ENCODE data around the gene ADGRA1. TPM values are rescaled to one million over a fixed set of nuclear protein-coding genes. Genes with fewer than 3 reads are reported as not detected.
A peak's percentile ranks its signal among the peaks of the same experiment; 100 is the strongest.

Gene ADGRA1
- total RNA-seq, 2 experiments from 2014 or later = not detected

DNA sequence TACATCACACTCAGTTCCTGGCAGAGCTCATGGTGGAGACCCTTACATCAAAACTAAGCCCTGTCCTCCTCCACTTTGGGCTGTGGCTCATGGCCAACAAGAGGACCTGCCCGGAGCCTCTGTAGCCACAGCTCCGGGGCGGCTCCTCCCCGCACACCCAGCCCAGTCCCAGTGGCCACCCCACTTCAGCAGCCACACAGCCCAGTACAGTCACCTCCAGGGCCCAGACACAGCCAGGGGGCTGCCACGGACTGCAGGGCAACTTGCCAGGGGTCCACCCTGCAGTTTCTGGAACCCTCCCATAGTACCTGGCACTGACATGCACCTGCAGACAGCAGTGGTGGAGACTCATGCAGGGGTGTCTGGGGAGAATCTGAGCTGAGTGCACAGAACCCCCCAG lies 11.8 kb downstream of the ADGRA1 start:
- no peaks in the 10 kb centered on the region for H3K4me1 Mint-ChIP-seq
- no peak for DNase-seq
- H3K36me3 Mint-ChIP-seq = no peaks in the 10 kb centered on the region
- no peaks in the 10 kb centered on the region for H3K9me3 Mint-ChIP-seq (ENCODE audit: low read depth)
- H3K27me3 Mint-ChIP-seq = peaks cover 4% of the 10 kb centered on the region
- no peak for ATAC-seq
- CTCF ChIA-PET = interaction anchor here (1.4 kb wide), 1 partner anchor 444 kb away, joined by 4 read pairs; no protein-coding TSS in a partner anchor
- no peak overlapping the region for H3K4me3 Mint-ChIP-seq
- no peak overlapping the region for H3K27ac Mint-ChIP-seq

DNA sequence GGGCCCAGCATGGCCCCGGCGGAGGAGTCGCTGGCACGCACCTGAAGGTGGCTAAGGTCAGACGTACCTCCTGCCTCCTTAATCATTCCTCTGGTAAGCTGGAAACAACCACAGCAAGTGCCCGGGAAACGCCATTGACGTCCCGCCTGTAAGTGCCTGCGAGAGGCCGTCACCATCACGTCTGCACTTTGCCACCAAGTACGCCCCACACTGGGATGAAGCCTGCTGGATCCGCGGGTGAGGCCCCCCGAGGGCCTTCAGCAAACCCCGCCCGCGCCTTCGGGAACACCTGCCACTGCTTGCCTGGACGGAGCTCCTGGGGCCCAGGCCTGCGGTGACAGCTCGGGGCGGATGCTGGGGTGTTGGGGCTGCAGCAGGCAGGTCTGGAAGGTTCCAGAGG lies 12.5 kb downstream of the ADGRA1 start:
- Mint-ChIP-seq H3K4me1 (no peaks in the 10 kb centered on the region), H3K4me3 (no peak overlapping the region), H3K9me3 (ENCODE audit: low read depth) (no peaks in the 10 kb centered on the region), H3K27me3 (peaks cover 4% of the 10 kb centered on the region), H3K36me3 (no peaks in the 10 kb centered on the region), H3K27ac (no peak overlapping the region)
- DNase-seq = no peak
- no peak for ATAC-seq
- CTCF ChIA-PET = interaction anchor here (1.4 kb wide), 1 partner anchor 445 kb away, joined by 4 read pairs; no protein-coding TSS in a partner anchor

DNA sequence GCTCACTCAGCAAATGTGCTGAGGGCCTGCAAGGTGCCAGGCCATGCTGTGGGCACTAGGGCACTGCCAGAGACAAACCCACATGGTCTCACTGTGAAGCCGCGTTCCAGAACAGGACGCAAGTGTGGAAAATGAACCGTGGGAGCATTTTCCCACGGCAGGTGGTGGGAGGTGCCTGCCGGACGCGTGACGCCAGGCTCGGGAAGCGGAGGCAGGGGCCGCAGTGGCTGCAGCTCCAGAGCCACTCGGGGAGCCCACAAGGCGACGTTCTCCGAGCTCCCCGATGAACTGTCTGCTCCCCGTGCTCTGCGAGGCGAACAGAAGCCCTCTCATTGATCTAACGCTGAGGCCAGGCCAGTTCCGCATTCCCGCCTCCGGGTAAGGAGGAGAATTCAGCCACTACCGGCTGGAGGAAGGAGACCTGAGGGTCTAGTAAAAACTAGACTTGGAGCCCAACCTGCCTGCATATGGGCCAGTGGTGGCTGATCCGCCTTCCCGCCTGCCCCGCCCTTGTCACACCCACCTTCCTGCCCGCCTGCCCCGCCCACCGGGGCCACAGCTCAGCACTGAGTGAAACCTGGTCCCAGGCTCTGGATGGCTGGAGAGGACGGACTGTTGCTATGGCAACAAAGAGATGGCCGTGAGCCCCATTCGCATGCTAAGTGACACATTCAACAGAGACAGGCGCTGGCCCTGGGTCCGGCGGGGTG lies 13.1 kb downstream of the ADGRA1 start:
- no peaks in the 10 kb centered on the region for H3K9me3 Mint-ChIP-seq (ENCODE audit: low read depth)
- DNase-seq (peak; percentile 50), ATAC-seq (no peak)
- no peak overlapping the region for H3K4me3 Mint-ChIP-seq
- no peaks in the 10 kb centered on the region for H3K4me1 Mint-ChIP-seq
- H3K27me3 Mint-ChIP-seq = peaks cover 4% of the 10 kb centered on the region
- H3K36me3 Mint-ChIP-seq = no peaks in the 10 kb centered on the region
- H3K27ac Mint-ChIP-seq = no peak overlapping the region
- CTCF ChIA-PET = interaction anchor here (1.4 kb wide), 1 partner anchor 446 kb away, joined by 4 read pairs; no protein-coding TSS in a partner anchor

DNA sequence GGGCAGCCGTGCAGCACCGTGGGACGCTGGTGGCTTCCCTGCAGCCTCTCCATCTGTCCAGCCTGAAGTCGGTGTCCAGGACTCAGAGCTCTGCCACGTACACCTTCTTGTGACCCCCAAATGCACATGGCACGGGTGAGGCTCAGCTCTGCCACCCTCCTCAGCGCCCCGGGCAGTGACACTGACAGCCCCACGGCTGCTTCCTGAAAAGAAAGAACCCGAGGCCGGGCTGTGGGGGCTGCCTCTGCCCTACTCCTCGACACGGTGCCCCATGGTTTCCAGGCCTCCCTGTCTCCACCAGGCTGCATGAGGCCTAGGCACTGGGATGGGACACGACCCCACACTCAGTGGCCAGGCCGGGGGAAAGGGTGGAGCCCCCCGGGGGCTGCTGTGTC lies 13.7 kb downstream of the ADGRA1 start:
- no peaks in the 10 kb centered on the region for H3K4me1 Mint-ChIP-seq
- no peaks in the 10 kb centered on the region for H3K36me3 Mint-ChIP-seq
- H3K4me3 Mint-ChIP-seq = no peak overlapping the region
- ATAC-seq = no peak
- H3K27ac Mint-ChIP-seq = no peak overlapping the region
- H3K27me3 Mint-ChIP-seq = peaks cover 4% of the 10 kb centered on the region
- H3K9me3 Mint-ChIP-seq (ENCODE audit: low read depth) = no peaks in the 10 kb centered on the region
- no peak for DNase-seq
- CTCF ChIA-PET = no interaction called here

DNA sequence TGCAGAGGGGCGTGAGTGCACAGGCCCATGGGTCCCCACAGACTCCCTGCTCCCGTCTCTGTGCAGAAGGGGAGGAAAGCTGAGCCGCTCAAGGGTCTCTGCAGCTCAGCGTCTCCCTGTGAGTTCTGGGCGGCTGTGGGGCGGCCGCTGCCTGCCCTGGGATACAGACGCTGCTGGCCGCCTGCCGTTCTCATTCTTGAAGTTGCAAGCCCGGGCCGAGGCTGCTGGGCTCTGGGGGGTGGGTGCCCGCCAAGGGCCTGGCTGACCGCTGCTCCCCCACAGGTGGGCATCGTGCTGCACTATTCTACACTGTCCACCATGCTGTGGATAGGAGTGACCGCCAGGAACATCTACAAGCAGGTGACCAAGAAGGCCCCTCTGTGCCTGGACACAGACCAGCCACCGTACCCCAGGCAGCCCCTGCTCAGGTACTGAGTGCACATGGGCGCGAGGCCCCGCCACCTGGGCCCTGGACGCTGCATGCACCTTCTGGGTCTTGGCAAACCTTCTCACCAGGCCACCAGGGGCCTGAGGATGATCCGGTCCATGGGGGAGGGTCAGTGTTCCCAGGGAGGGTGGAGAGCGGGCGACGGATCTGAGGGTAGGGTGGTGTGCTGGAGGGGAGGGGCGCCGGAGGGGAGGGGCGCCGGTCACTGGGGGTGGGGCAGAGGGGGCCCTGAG lies 14.8 kb downstream of the ADGRA1 start:
- H3K27ac Mint-ChIP-seq = no peak overlapping the region
- H3K27me3 Mint-ChIP-seq = peaks cover 4% of the 10 kb centered on the region
- H3K36me3 Mint-ChIP-seq = peaks cover 4% of the 10 kb centered on the region
- no peaks in the 10 kb centered on the region for H3K4me1 Mint-ChIP-seq
- CTCF ChIA-PET = no interaction called here
- H3K9me3 Mint-ChIP-seq (ENCODE audit: low read depth) = peaks cover 9% of the 10 kb centered on the region
- DNase-seq (no peak), ATAC-seq (no peak)
- H3K4me3 Mint-ChIP-seq = no peak overlapping the region

DNA sequence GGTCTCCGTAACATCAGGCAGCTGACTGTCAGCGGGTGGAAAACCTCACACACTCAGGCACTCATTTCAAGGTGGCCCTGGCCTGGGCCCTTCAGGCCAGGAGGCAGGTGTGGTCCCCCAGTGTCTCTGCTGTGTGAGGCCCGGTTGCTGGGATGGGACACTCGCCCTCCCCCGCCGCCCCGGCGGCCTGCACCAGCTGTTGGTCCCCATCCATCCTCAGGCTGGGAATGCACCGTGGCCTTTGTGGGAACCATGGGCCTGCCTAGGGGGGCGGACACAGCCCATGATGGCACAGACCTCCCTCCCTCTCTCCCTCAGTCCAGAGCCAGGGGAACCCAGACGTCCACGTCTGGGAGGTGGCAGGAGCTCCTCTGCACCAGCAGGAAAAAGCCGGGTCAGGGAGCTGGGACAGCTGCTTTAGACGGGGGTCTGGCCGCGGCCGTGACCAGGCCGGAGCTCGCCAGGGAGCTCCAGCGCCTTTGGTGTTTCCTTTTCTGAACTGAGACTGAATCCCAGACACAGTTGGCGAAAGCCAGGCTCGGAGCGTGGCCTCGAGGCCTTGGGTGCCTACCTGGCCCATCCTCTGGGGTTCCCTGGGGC lies 15.7 kb downstream of the ADGRA1 start:
- Mint-ChIP-seq H3K27ac (no peak overlapping the region), H3K36me3 (peaks cover 5% of the 10 kb centered on the region), H3K4me1 (no peaks in the 10 kb centered on the region), H3K4me3 (no peak overlapping the region), H3K27me3 (peaks cover 4% of the 10 kb centered on the region), H3K9me3 (ENCODE audit: low read depth) (peaks cover 12% of the 10 kb centered on the region)
- CTCF ChIA-PET = no interaction called here
- no peak for DNase-seq
- ATAC-seq = no peak

DNA sequence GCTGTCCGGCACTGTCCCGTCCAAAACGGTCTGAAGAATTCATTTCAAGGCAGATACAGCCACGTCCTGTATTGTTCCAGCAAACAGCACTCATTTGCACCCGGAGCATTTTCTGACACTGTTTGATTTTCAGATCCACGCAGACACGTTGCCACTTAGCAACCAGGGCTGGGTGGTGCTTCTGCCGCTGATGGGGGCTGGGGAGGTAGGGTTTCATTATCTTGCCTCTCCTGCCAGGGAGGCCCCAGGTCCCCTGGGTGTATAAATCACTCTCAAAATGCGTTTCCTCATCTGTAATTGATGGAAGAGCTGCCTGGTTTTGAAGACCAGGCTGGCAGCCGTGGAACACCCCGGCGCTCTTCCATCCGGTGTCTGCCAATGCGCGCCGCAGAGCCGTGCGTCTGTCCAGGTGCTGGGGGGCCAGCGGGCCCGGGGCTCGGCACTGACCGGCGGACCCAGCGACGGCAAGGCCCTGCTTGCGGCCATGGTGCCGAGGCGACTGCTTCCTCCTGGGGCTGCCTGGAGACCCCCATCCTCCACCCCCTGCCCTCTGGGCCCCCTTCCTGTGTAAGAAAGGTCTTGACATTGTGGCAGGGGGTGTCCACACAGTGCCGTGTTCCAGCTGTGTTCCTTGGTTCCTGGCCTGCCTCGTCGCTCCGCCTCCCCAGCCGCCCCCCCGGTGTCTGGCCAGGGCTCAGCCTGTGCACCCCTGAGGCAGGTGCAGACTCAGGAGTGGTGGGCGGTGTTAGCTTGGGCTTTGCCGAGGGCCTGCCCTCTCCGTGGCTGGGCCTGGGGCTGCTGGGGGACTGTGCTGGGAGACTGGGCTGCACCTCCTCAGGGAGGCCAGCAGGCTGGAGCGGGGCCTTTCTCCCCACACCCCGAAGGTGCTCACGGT lies 16.6 kb downstream of the ADGRA1 start:
- ATAC-seq = no peak
- Mint-ChIP-seq H3K4me3 (no peak overlapping the region), H3K36me3 (peaks cover 5% of the 10 kb centered on the region), H3K4me1 (no peaks in the 10 kb centered on the region), H3K9me3 (ENCODE audit: low read depth) (peaks cover 12% of the 10 kb centered on the region), H3K27me3 (peaks cover 4% of the 10 kb centered on the region), H3K27ac (no peak overlapping the region)
- CTCF ChIA-PET = no interaction called here
- no peak for DNase-seq

DNA sequence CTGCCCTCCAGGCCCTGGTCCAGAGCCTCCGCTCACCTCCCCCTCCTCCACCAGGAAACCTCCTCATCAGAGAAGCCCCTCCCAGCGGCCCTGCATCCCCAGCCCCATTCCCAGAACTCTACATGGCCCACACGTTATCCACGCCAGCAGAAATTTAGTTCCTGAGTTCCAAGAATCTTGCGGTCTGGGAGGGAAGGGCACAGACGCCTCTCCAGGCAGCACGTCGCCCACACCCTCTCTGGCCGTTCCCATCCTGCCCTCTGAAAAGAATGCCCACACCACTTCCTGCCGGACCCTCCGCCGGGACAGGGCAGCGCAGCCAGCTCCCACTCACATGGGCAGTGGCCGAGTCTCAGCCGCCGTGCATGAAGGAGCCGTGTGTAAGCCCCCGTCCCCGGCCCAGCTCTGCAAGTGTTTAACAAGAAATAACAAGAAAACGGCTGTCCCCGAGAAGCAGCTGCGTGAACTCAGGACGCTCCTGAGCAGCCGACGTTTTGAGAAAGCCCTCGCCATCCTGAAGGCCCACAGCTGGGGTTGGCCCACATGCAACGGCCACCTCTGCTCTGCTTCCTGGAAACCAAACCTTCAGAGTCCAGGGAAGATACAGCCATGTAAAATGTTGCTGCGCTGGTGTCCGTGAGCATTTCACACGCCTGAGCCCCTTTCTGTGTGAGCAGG lies 17.4 kb downstream of the ADGRA1 start:
- CTCF ChIA-PET = no interaction called here
- H3K4me3 Mint-ChIP-seq = no peak overlapping the region
- peaks cover 5% of the 10 kb centered on the region for H3K36me3 Mint-ChIP-seq
- H3K27ac Mint-ChIP-seq = no peak overlapping the region
- DNase-seq = no peak
- no peaks in the 10 kb centered on the region for H3K4me1 Mint-ChIP-seq
- no peak for ATAC-seq
- peaks cover 12% of the 10 kb centered on the region for H3K9me3 Mint-ChIP-seq (ENCODE audit: low read depth)
- H3K27me3 Mint-ChIP-seq = peaks cover 4% of the 10 kb centered on the region

DNA sequence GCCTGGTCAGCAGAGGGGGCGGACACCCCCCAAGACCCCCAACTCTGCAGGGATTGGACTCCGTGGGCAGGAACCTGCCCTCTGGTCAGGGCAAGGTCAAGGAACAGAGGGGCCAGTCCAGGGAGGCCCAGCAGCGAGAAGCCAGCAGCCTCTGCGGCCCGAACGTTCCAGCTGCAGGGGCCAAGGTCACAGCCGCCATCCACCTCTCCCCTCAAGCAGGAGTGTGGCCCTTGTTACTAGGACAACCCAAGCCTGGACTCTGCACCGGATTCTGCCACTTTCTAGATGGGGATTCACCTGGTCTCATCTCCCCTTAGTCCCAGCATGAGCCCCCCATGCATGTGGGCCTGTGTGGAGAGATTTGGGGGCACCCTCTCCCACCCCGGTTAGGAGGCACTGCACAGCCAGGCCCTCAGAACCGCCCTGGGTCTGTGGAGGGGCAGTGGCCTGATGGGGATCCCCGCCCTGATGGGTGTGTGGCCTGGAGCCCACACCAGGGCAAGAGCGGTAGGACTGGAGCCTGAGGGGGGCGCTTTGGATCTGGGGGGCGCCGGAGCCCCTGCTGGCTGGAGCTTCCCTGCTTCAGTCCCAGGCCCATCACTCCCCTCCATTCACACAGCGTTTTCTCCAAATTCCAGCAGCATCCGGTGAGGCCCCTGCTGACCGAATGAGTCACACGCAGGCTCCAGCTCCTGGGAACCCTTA lies 18.1 kb downstream of the ADGRA1 start:
- Mint-ChIP-seq H3K9me3 (ENCODE audit: low read depth) (peaks cover 12% of the 10 kb centered on the region), H3K4me3 (no peak overlapping the region), H3K36me3 (peaks cover 5% of the 10 kb centered on the region), H3K27ac (no peak overlapping the region), H3K27me3 (peaks cover 4% of the 10 kb centered on the region), H3K4me1 (no peaks in the 10 kb centered on the region)
- ATAC-seq (no peak), DNase-seq (no peak)
- CTCF ChIA-PET = no interaction called here

DNA sequence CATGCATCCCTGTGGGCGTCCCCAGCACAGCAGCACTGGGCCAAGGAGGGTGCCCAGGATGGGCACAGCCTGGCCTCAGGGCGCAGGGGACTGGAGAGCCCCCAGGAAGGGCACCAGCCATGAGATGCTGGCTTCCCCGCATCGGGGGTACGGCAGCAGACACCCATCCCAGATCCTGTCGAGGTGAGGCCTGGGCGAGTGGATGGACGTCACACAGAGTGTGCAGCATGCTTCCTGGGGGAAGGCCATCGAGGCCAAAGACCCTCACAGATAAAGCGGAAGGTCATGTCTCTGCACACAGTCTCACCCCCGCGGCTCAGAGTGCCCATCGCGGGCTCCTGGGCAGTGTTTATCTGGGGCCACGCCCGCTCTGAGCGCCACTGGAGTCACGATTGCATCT lies 18.8 kb downstream of the ADGRA1 start:
- Mint-ChIP-seq H3K27me3 (peaks cover 4% of the 10 kb centered on the region), H3K4me1 (no peaks in the 10 kb centered on the region), H3K36me3 (peaks cover 5% of the 10 kb centered on the region), H3K9me3 (ENCODE audit: low read depth) (peaks cover 12% of the 10 kb centered on the region), H3K4me3 (no peak overlapping the region), H3K27ac (no peak overlapping the region)
- CTCF ChIA-PET = no interaction called here
- DNase-seq = no peak
- ATAC-seq = no peak

DNA sequence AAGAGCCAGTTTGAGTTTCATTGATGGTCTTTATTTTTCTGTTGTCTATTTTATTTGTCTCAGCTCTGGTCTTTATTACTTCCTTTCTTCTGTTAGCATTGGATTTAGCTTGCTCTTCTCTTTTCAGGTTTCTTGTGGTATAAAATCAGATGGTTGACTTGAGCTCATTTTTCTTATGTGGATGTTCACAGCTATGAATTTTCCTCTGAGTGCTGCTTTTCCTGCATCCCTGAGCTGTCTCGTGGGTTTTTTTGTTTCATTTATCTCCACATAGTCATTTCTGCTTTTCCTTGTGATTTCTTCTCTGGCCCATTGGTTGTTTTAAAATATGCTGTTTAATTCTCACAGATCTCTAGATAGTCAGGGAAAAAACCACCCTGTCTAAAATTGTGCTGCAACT lies 19.7 kb downstream of the ADGRA1 start:
- Mint-ChIP-seq H3K36me3 (peaks cover 5% of the 10 kb centered on the region), H3K27me3 (no peaks in the 10 kb centered on the region), H3K9me3 (ENCODE audit: low read depth) (peaks cover 12% of the 10 kb centered on the region), H3K27ac (no peak overlapping the region), H3K4me1 (no peaks in the 10 kb centered on the region), H3K4me3 (no peak overlapping the region)
- ATAC-seq (no peak), DNase-seq (no peak)
- CTCF ChIA-PET = no interaction called here

DNA sequence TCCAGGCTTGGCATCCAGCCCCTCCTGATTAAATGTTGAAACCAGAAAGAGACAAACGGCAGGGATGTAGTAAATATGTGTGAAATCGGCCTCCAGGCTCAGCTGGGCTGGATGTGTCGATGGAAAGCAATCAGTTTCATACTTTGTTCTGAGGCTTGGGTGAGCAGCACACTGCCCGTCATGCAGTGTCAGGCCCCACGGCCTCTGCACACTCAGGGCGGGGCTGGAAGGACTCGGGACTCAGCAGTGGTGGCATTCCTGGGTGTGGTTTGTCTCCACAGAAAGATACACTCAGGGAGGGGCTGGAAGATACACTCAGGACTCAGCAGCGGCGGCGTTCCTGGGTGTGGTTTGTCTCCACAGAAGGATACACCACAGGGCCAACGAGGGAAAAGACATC lies 22.0 kb downstream of the ADGRA1 start:
- peaks cover 12% of the 10 kb centered on the region for H3K9me3 Mint-ChIP-seq (ENCODE audit: low read depth)
- no peaks in the 10 kb centered on the region for H3K4me1 Mint-ChIP-seq
- no peak overlapping the region for H3K27ac Mint-ChIP-seq
- H3K36me3 Mint-ChIP-seq = peaks cover 5% of the 10 kb centered on the region
- H3K27me3 Mint-ChIP-seq = no peaks in the 10 kb centered on the region
- H3K4me3 Mint-ChIP-seq = no peak overlapping the region
- CTCF ChIA-PET = no interaction called here
- no peak for ATAC-seq
- DNase-seq = no peak

All from activated CD8-positive, alpha-beta memory T cell treated with anti-CD3 and anti-CD28 coated beads, Interleukin-2, amount 10 ng/mL, durations not matched to agents 7 days and 5 days (primary cell).